Spleen (tissue), 11 donors: ENCODE data around the gene SPTAN1. TPM values are rescaled to one million over a fixed set of nuclear protein-coding genes. Genes with fewer than 3 reads are reported as not detected.
A peak's percentile ranks its signal among the peaks of the same experiment; 100 is the strongest.

ENCODE experiments used
- DNase-seq: peaks from one replicate; pipeline ENCODE4 v3.0.0-alpha.2; 2020
- H3K27ac ChIP-seq, 8 donors: fragments of 200-600 bp; sonication (generic) in 7 of 8; 1 replicate in 4 of 8; 2 replicates in 4 of 8; pipeline versions ENCODE4 v1.5.0 to v1.8.0; 2016 to 2021; ENCODE audit warnings: inconsistent platforms in 4 of 8, mild to moderate bottlenecking in 4 of 8, moderate library complexity in 1 of 8
- H3K27me3 ChIP-seq, 7 donors: fragments of 200-600 bp; sonication (generic) in 6 of 7; replicated peaks in 1 of 7; 1 replicate in 4 of 7; 2 replicates in 3 of 7; pipeline versions ENCODE4 v1.5.0 to v1.8.0; 2016 to 2021; ENCODE audit warnings: inconsistent platforms in 3 of 7, mild to moderate bottlenecking in 1 of 7
- H3K36me3 ChIP-seq, 6 donors: fragments of 200-600 bp; sonication (generic) in 5 of 6; 1 replicate in 4 of 6; 2 replicates in 2 of 6; pipeline versions ENCODE4 v1.5.0 to v1.8.0; 2016 to 2021; ENCODE audit warnings: inconsistent platforms in 2 of 6
- H3K4me1 ChIP-seq, 6 donors: fragments of 200-600 bp; sonication (generic) in 5 of 6; 1 replicate in 3 of 6; 2 replicates in 3 of 6; pipeline versions ENCODE4 v1.5.0 to v1.8.0; 2016 to 2021; ENCODE audit warnings: inconsistent platforms in 3 of 6
- H3K4me3 ChIP-seq, 8 donors: fragments of 200-600 bp; sonication (generic) in 7 of 8; 1 replicate in 4 of 8; 2 replicates in 4 of 8; pipeline versions ENCODE4 v1.5.0 to v1.8.0; 2016 to 2021; ENCODE audit warnings: inconsistent platforms in 4 of 8, mild to moderate bottlenecking in 4 of 8, moderate library complexity in 2 of 8
- H3K9me3 ChIP-seq, 8 donors: fragments of 200-600 bp; sonication (generic) in 7 of 8; 1 replicate in 4 of 8; 2 replicates in 4 of 8; pipeline versions ENCODE4 v1.5.0 to v1.8.0; 2016 to 2021; ENCODE audit warnings: inconsistent platforms in 4 of 8
- POLR2A ChIP-seq, 3 donors: fragments of 450-650 bp; IDR thresholded peaks; one replicate each; pipeline ENCODE4 v1.5.1; 2017; ENCODE audit warnings: antibody characterized with exemption in 3 of 3, mild to moderate bottlenecking in 1 of 3
- POLR2AphosphoS5 ChIP-seq, 3 donors: sonication (generic); formaldehyde crosslinking; IDR thresholded peaks; one replicate each; pipeline ENCODE4 v1.5.1; 2017; ENCODE audit warnings: antibody characterized with exemption in 3 of 3
- WGBS, 5 donors: extraction: QIAGEN DNeasy Blood & Tissue Kit in 3 of 5; methylation state at CpG; one replicate each; pipeline versions ENCODE4 v1.1.5 to v1.1.7; 2013 to 2018; 5-methylcytosine and 5-hydroxymethylcytosine counted together
- intact Hi-C: fragments of 100-400 bp; cut with DNase I; formaldehyde crosslinking; loops from one replicate; pipeline ENCODE4 v1.15.0; 2023; ENCODE audit warnings: low total_unique reads
- polyA plus RNA-seq, 3 donors: library from polyadenylated mRNA; stranded (reverse); fragments of 200-250 nt; gene quantifications; one replicate each; pipeline ENCODE4 v1.2.1, GENCODE V29; 2013
- total RNA-seq, 7 donors: library from RNA; depleted of rRNA in 3 of 7; stranded (reverse); fragments of >200 nt in 3 of 7; fragmentation: NEBNext Ultra II Directional in 4 of 7; extraction: Animal tissue kit (Norgen Biotek cat#: 25700) in 4 of 7; gene quantifications; one replicate each; pipeline versions ENCODE4 v1.1.0 to v1.2.1, GENCODE V29; 2016 to 2021
- TF ChIP-seq, protein P1 (sequence below), 11 experiments: fragments of 200-600 bp in 7 of 11; fragments of 450-650 bp in 4 of 11; sonication (generic) in 4 of 11; IDR thresholded peaks in 8 of 11; conservative IDR thresholded peaks in 3 of 11; 1 replicate in 7 of 11; 2 replicates in 4 of 11; pipeline versions ENCODE4 v1.4.0 to v1.8.0; 2016 to 2021; ENCODE audit warnings: antibody characterized with exemption in 11 of 11, inconsistent platforms in 4 of 11, mild to moderate bottlenecking in 1 of 11
- donor health status: healthy with polysubstance abuse.
- donor health status: DM: no; HTN: no; CAD: no; lungs with moderate emphysema.
- donor health status: DM: no; HTN: no; CAD: no.
- donor health status: Bipolar disorder and iron deficiency.
- donor health status: healthy.
- donor health status: DM: no; HTN: no; CAD: no.
- donor health status: DM: yes; HTN: yes; CAD: no.

SPTAN1 gene
- total and polyA plus RNA-seq, 10 donors, result 83.4 to 386 (median 248) TPM

DNA sequence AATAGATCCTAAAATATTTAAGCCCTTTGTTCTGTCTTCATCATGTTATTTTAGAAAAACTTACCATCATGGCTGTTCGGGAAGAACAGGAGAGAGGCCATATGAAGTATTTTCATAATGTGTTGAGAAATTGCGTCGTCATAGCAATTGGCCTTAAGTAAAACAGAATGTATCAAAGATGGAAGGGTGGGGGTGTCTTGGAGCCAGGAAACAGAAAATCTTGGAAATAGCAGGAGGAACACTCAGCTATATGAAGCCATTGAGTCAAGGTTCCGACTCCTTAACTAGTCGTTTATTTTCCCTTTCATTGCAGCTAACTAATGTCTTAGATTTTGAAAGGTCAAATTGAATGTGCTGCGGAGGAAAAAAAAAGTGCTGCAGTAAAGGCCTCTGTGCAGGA, 1.3 kb downstream of the SPTAN1 start:
- H3K4me1 ChIP-seq, result peaks cover 35 to 86% (median 75%) of the 10 kb centered on the region in 6 donors
- intact Hi-C loops, result loop anchor here (10.0 kb wide), 1 partner anchor 49 kb away; the partner anchor contains the start of gene GLE1

GRCh38 chr9:128554155-128554862, 1.9 kb downstream of the SPTAN1 start:
- TF ChIP-seq POLR2A (IDR thresholded peaks at IDR 0.05), result peak in 1 of 3 donors; percentile 14
- peak in 2 of 3 donors; percentile 61 to 77 for TF ChIP-seq POLR2AphosphoS5 (IDR thresholded peaks at IDR 0.05)
- TF ChIP-seq, protein P1, sequence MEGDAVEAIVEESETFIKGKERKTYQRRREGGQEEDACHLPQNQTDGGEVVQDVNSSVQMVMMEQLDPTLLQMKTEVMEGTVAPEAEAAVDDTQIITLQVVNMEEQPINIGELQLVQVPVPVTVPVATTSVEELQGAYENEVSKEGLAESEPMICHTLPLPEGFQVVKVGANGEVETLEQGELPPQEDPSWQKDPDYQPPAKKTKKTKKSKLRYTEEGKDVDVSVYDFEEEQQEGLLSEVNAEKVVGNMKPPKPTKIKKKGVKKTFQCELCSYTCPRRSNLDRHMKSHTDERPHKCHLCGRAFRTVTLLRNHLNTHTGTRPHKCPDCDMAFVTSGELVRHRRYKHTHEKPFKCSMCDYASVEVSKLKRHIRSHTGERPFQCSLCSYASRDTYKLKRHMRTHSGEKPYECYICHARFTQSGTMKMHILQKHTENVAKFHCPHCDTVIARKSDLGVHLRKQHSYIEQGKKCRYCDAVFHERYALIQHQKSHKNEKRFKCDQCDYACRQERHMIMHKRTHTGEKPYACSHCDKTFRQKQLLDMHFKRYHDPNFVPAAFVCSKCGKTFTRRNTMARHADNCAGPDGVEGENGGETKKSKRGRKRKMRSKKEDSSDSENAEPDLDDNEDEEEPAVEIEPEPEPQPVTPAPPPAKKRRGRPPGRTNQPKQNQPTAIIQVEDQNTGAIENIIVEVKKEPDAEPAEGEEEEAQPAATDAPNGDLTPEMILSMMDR (IDR thresholded peaks at IDR 0.05 in 8 of 11, conservative IDR thresholded peaks at IDR 0.05 in 3 of 11), result no peak
- no peak for DNase-seq
- H3K4me1 ChIP-seq, result peaks cover 41 to 91% (median 81%) of the 10 kb centered on the region in 6 donors
- peak overlapping the region in 7 of 8 donors; percentile 84 to 97 (median 93) for H3K4me3 ChIP-seq
- H3K27ac ChIP-seq, result peak overlapping the region; percentile 30 to 99 (median 97)
- no peaks in the 10 kb centered on the region for H3K36me3 ChIP-seq
- no peaks in the 10 kb centered on the region for H3K9me3 ChIP-seq
- no peaks in the 10 kb centered on the region for H3K27me3 ChIP-seq
- intact Hi-C loops, result loop anchor here (10.0 kb wide), 1 partner anchor 50 kb away; the partner anchor contains the start of gene GLE1
- 29 to 70% (median 39%) methylated on average over 5 of the region's 5 CpGs for WGBS, 5 donors

More for the DNA sequence above, 1.3 kb downstream of the SPTAN1 start:
- DNase-seq, result no peak
- Histone ChIP-seq H3K36me3 (no peaks in the 10 kb centered on the region), H3K27me3 (no peaks in the 10 kb centered on the region), H3K4me3 (peak overlapping the region; percentile 84 to 97 (median 92)), H3K9me3 (no peaks in the 10 kb centered on the region), H3K27ac (peak overlapping the region; percentile 30 to 99 (median 97))
- TF ChIP-seq, protein P1 (IDR thresholded peaks at IDR 0.05 in 8 of 11, conservative IDR thresholded peaks at IDR 0.05 in 3 of 11), result no peak
- TF ChIP-seq POLR2AphosphoS5 (IDR thresholded peaks at IDR 0.05) (no peak), POLR2A (IDR thresholded peaks at IDR 0.05) (no peak)
- 40 to 56% (median 47%) methylated on average over 6 of the region's 6 CpGs for WGBS, 5 donors

GRCh38 chr9:128555180-128555721, 2.9 kb downstream of the SPTAN1 start:
- peaks cover 44 to 92% (median 83%) of the 10 kb centered on the region in 6 donors for H3K4me1 ChIP-seq
- no peaks in the 10 kb centered on the region for H3K27me3 ChIP-seq
- no peak for DNase-seq
- intact Hi-C loops, result loop anchor here (10.0 kb wide), 1 partner anchor 50 kb away; the partner anchor contains the start of gene GLE1
- peak overlapping the region in 7 of 8 donors; percentile 58 to 99 (median 97) for H3K27ac ChIP-seq
- WGBS, 5 donors, result 47 to 68% (median 62%) methylated on average over 9 of the region's 9 CpGs
- peak overlapping the region in 1 of 8 donors; percentile 92 for H3K4me3 ChIP-seq
- TF ChIP-seq, protein P1 (IDR thresholded peaks at IDR 0.05 in 8 of 11, conservative IDR thresholded peaks at IDR 0.05 in 3 of 11), result no peak
- no peak for TF ChIP-seq POLR2AphosphoS5 (IDR thresholded peaks at IDR 0.05)
- TF ChIP-seq POLR2A (IDR thresholded peaks at IDR 0.05), result no peak
- H3K36me3 ChIP-seq, result no peaks in the 10 kb centered on the region
- H3K9me3 ChIP-seq, result no peaks in the 10 kb centered on the region

DNA sequence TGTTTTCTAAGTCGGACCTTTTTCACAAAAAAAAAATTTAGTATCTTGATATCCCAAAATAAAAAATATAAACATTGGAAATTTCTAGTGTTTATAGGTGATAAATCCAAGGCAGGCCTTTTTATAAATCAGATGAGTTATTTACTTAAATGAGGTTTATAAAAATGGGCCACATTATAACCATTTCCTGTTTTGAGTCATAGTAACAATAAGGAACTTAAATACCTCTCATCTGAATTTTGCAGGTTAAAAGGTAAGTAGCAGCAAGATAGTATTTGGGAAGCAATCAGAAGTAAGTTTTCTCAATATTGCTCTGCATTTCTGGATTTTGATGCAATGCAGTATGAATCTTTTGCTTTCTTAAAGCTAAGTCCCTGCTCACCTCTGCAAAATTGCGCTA, 3.9 kb downstream of the SPTAN1 start:
- DNase-seq, result no peak
- H3K4me1 ChIP-seq, result peaks cover 44 to 90% (median 77%) of the 10 kb centered on the region in 6 donors
- H3K27ac ChIP-seq, result peak overlapping the region in 3 of 8 donors; percentile 12 to 97 (median 15)
- WGBS, 5 donors, result 84 to 92% (median 88%) methylated on average over 2 of the region's 2 CpGs
- H3K4me3 ChIP-seq, result no peak overlapping the region
- no peaks in the 10 kb centered on the region for H3K27me3 ChIP-seq
- H3K9me3 ChIP-seq, result no peaks in the 10 kb centered on the region
- no peaks in the 10 kb centered on the region for H3K36me3 ChIP-seq
- intact Hi-C loops, result loop anchor here (10.0 kb wide), 1 partner anchor 51 kb away; the partner anchor contains the start of gene GLE1
- TF ChIP-seq POLR2AphosphoS5 (IDR thresholded peaks at IDR 0.05), result no peak
- TF ChIP-seq, protein P1 (IDR thresholded peaks at IDR 0.05 in 8 of 11, conservative IDR thresholded peaks at IDR 0.05 in 3 of 11), result no peak
- no peak for TF ChIP-seq POLR2A (IDR thresholded peaks at IDR 0.05)
